ENCODE results near the gene FAF1. TPM values are rescaled to one million over a fixed set of nuclear protein-coding genes. Genes with fewer than 3 reads are reported as not detected.
A peak's percentile ranks its signal among the peaks of the same experiment; 100 is the strongest.

The FAF1 gene
- total RNA-seq, 1 experiment from 2014 or later: 73.2 TPM

GRCh38 chr1:50438945-50439344 is 521.1 kb downstream of the FAF1 start:
- no peaks in the 10 kb centered on the region for H3K9me3 ChIP-seq (ENCODE audit: control insufficient read depth in 1 of 2, insufficient read depth in 1 of 2, low read depth in 1 of 2, low read length in 2 of 2)
- intact Hi-C loops (cut with micrococcal nuclease): no loop called here
- BruUV-seq (replicated peaks): no TSS peak
- no peak overlapping the region for H3K4me2 ChIP-seq (ENCODE audit: low read length)
- H3K9me2 ChIP-seq (ENCODE audit: insufficient read depth): no peaks in the 10 kb centered on the region
- H3K9ac ChIP-seq (ENCODE audit: low read length): no peak overlapping the region
- RAD21 ChIA-PET (ENCODE audit: low non-redundant PET in 1 of 2, low total read pairs in 2 of 2, uncharacterized antibody in 2 of 2, unreplicated experiment in 2 of 2): no interaction called here
- no peaks in the 10 kb centered on the region for H3K79me2 ChIP-seq (ENCODE audit: insufficient read depth, low read length)
- no peaks in the 10 kb centered on the region for H3K4me1 ChIP-seq (ENCODE audit: control insufficient read depth in 1 of 2, insufficient read depth in 2 of 2, low read length in 2 of 2)
- H3K27ac ChIP-seq (ENCODE audit: low read depth, low read length): no peak overlapping the region
- DNase-seq (ENCODE audit: low read depth, low spot score) (no peak), ATAC-seq (no peak)
- TF ChIP-seq ZBTB33 (IDR thresholded peaks at IDR 0.05; ENCODE audit: extremely low read depth, insufficient replicate concordance, low read length) (no peak), CTCF (IDR thresholded peaks at IDR 0.05 in 2 of 3, conservative IDR thresholded peaks at IDR 0.05 in 1 of 3; ENCODE audit: borderline replicate concordance in 1 of 3, insufficient read depth in 1 of 3, low read depth in 2 of 3, low read length in 2 of 3) (peak in 2 of 3 experiments; percentile 6 to 36; a peak in 2 of 6 replicates)
- no peaks in the 10 kb centered on the region for H4K20me1 ChIP-seq (ENCODE audit: insufficient read depth)
- H3K36me3 ChIP-seq (ENCODE audit: control insufficient read depth in 1 of 2, insufficient read depth in 2 of 2, low read length in 2 of 2): 0 out of 4 replicates have a peak, but pooled peaks cover 0 to 4% of the 10 kb centered on the region in 2 experiments
- POLR2A ChIA-PET: no interaction called here
- H3K27me3 ChIP-seq (ENCODE audit: insufficient read depth, low read length): no peaks in the 10 kb centered on the region
- no peak overlapping the region for H3K4me3 ChIP-seq (replicated peaks in 1 of 2; ENCODE audit: low read depth in 1 of 2, low read length in 2 of 2)
- CTCF ChIA-PET: no interaction called here
- H2AFZ ChIP-seq (ENCODE audit: low read depth, low read length, poor library complexity, severe bottlenecking): no peak overlapping the region

- RAD21 ChIA-PET (ENCODE audit: low non-redundant PET in 1 of 2, low total read pairs in 2 of 2, uncharacterized antibody in 2 of 2, unreplicated experiment in 2 of 2): no interaction called here
- BruUV-seq (replicated peaks): no TSS peak
- Histone ChIP-seq H3K4me2 (ENCODE audit: low read length) (no peak overlapping the region), H3K36me3 (ENCODE audit: control insufficient read depth in 1 of 2, insufficient read depth in 2 of 2, low read length in 2 of 2) (0 out of 4 replicates have a peak, but pooled peaks cover 0 to 4% of the 10 kb centered on the region in 2 experiments), H3K27me3 (ENCODE audit: insufficient read depth, low read length) (no peaks in the 10 kb centered on the region), H3K9ac (ENCODE audit: low read length) (no peak overlapping the region), H3K27ac (ENCODE audit: low read depth, low read length) (no peak overlapping the region), H3K4me1 (ENCODE audit: control insufficient read depth in 1 of 2, insufficient read depth in 2 of 2, low read length in 2 of 2) (no peaks in the 10 kb centered on the region), H2AFZ (ENCODE audit: low read depth, low read length, poor library complexity, severe bottlenecking) (no peak overlapping the region), H3K79me2 (ENCODE audit: insufficient read depth, low read length) (no peaks in the 10 kb centered on the region), H3K9me2 (ENCODE audit: insufficient read depth) (no peaks in the 10 kb centered on the region), H3K9me3 (ENCODE audit: control insufficient read depth in 1 of 2, insufficient read depth in 1 of 2, low read depth in 1 of 2, low read length in 2 of 2) (no peaks in the 10 kb centered on the region), H3K4me3 (replicated peaks in 1 of 2; ENCODE audit: low read depth in 1 of 2, low read length in 2 of 2) (no peak overlapping the region), H4K20me1 (ENCODE audit: insufficient read depth) (no peaks in the 10 kb centered on the region)
- CTCF ChIA-PET: no interaction called here
- intact Hi-C loops (cut with micrococcal nuclease): no loop called here
- DNase-seq (ENCODE audit: low read depth, low spot score) (no peak), ATAC-seq (no peak)
- POLR2A ChIA-PET: no interaction called here
- TF ChIP-seq JUND (IDR thresholded peaks at IDR 0.05) (no peak), SIN3A (IDR thresholded peaks at IDR 0.05; ENCODE audit: low read depth) (no peak), ATF3 (IDR thresholded peaks at IDR 0.05) (no peak), ZNF274 (IDR thresholded peaks at IDR 0.05; ENCODE audit: low read depth, low read length) (no peak), EZH2 (IDR thresholded peaks at IDR 0.05) (no peak), CBX3 (IDR thresholded peaks at IDR 0.05; ENCODE audit: low read depth) (no peak), EZH2phosphoT487 (IDR thresholded peaks at IDR 0.05; ENCODE audit: borderline replicate concordance) (no peak), CEBPB (IDR thresholded peaks at IDR 0.05; ENCODE audit: low read depth) (no peak), ZBTB33 (IDR thresholded peaks at IDR 0.05; ENCODE audit: extremely low read depth, insufficient replicate concordance, low read length) (no peak), SP1 (IDR thresholded peaks at IDR 0.05; ENCODE audit: low read depth) (no peak), ELF1 (IDR thresholded peaks at IDR 0.05; ENCODE audit: borderline replicate concordance, low read depth) (no peak), RAD21 (IDR thresholded peaks at IDR 0.05; ENCODE audit: low read depth) (no peak), EGR1 (IDR thresholded peaks at IDR 0.05; ENCODE audit: low read depth) (no peak), TCF7L2 (IDR thresholded peaks at IDR 0.05; ENCODE audit: borderline replicate concordance, extremely low read depth, insufficient read depth, insufficient read length) (no peak)
These were observed 523.6 kb downstream of the FAF1 start for GRCh38 chr1:50436489-50436888.
